Measurements from ENCODE around the gene CISH.

The CISH gene

GRCh38 chr3:50610992-50611463 lies 546 bp downstream of the CISH start:
- Histone ChIP-seq H3K27me3 (ENCODE audit: control insufficient read depth in 1 of 2, insufficient read depth in 2 of 2, low read length in 2 of 2) (no peaks in the 10 kb centered on the region), H3K4me1 (ENCODE audit: insufficient read depth, low read length) (peaks cover 44% of the 10 kb centered on the region), H3K4me3 (ENCODE audit: low read depth in 1 of 2, low read length in 2 of 2) (peak overlapping the region; percentile 76 to 77), H3K9me3 (ENCODE audit: low read length) (no peaks in the 10 kb centered on the region), H3K36me3 (ENCODE audit: insufficient read depth, low read length) (peaks cover 15% of the 10 kb centered on the region), H3K27ac (ENCODE audit: low read depth, low read length) (peak overlapping the region; percentile 73), H3K9ac (ENCODE audit: low read length) (peak overlapping the region; percentile 69)

- no peaks in the 10 kb centered on the region for H3K27me3 ChIP-seq (ENCODE audit: control insufficient read depth in 1 of 2, insufficient read depth in 2 of 2, low read length in 2 of 2)
- peak overlapping the region; percentile 69 for H3K9ac ChIP-seq (ENCODE audit: low read length)
- peak overlapping the region; percentile 73 for H3K27ac ChIP-seq (ENCODE audit: low read depth, low read length)
- peak overlapping the region; percentile 76 to 77 for H3K4me3 ChIP-seq (ENCODE audit: low read depth in 1 of 2, low read length in 2 of 2)
- no peaks in the 10 kb centered on the region for H3K9me3 ChIP-seq (ENCODE audit: low read length)
- H3K36me3 ChIP-seq (ENCODE audit: insufficient read depth, low read length): peaks cover 15% of the 10 kb centered on the region
- peaks cover 49% of the 10 kb centered on the region for H3K4me1 ChIP-seq (ENCODE audit: insufficient read depth, low read length)
These were observed 1.2 kb downstream of the CISH start for GRCh38 chr3:50610181-50610971.

DNA sequence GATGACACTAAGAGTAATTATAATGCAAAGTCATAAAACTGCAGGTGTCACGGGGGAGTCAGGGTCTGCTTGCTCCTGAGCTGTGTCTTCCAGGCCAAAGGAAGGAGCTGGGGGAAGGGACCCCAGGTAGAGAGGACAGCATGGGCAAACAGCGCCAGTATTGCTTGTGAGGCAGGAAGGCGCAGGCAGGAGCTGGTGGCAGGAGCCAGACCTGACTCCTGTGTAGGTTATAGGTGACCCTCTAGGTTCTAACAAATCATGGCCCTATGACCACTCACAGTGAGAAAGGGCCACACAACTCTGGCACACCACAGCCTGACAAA lies 1.9 kb downstream of the CISH start:
- Histone ChIP-seq H3K4me1 (ENCODE audit: insufficient read depth, low read length) (peaks cover 50% of the 10 kb centered on the region), H3K9ac (ENCODE audit: low read length) (no peak overlapping the region), H3K27me3 (ENCODE audit: control insufficient read depth in 1 of 2, insufficient read depth in 2 of 2, low read length in 2 of 2) (no peaks in the 10 kb centered on the region), H3K9me3 (ENCODE audit: low read length) (no peaks in the 10 kb centered on the region), H3K36me3 (ENCODE audit: insufficient read depth, low read length) (peaks cover 15% of the 10 kb centered on the region), H3K4me3 (ENCODE audit: low read depth in 1 of 2, low read length in 2 of 2) (peak overlapping the region in 1 of 2 donors; percentile 77), H3K27ac (ENCODE audit: low read depth, low read length) (no peak overlapping the region)

GRCh38 chr3:50609071-50609762 lies 2.4 kb downstream of the CISH start:
- Histone ChIP-seq H3K9ac (ENCODE audit: low read length) (no peak overlapping the region), H3K27me3 (ENCODE audit: control insufficient read depth in 1 of 2, insufficient read depth in 2 of 2, low read length in 2 of 2) (no peaks in the 10 kb centered on the region), H3K36me3 (ENCODE audit: insufficient read depth, low read length) (peaks cover 15% of the 10 kb centered on the region), H3K9me3 (ENCODE audit: low read length) (no peaks in the 10 kb centered on the region), H3K4me3 (ENCODE audit: low read depth in 1 of 2, low read length in 2 of 2) (peak overlapping the region in 1 of 2 donors; percentile 77), H3K27ac (ENCODE audit: low read depth, low read length) (no peak overlapping the region), H3K4me1 (ENCODE audit: insufficient read depth, low read length) (peaks cover 50% of the 10 kb centered on the region)

- no peak overlapping the region for H3K27ac ChIP-seq (ENCODE audit: low read depth, low read length)
- no peaks in the 10 kb centered on the region for H3K27me3 ChIP-seq (ENCODE audit: control insufficient read depth in 1 of 2, insufficient read depth in 2 of 2, low read length in 2 of 2)
- H3K9ac ChIP-seq (ENCODE audit: low read length): no peak overlapping the region
- H3K36me3 ChIP-seq (ENCODE audit: insufficient read depth, low read length): peaks cover 15% of the 10 kb centered on the region
- H3K9me3 ChIP-seq (ENCODE audit: low read length): no peaks in the 10 kb centered on the region
- H3K4me3 ChIP-seq (ENCODE audit: low read depth in 1 of 2, low read length in 2 of 2): no peak overlapping the region
- peaks cover 42% of the 10 kb centered on the region for H3K4me1 ChIP-seq (ENCODE audit: insufficient read depth, low read length)
These were observed 3.3 kb downstream of the CISH start for GRCh38 chr3:50608278-50608677.

DNA sequence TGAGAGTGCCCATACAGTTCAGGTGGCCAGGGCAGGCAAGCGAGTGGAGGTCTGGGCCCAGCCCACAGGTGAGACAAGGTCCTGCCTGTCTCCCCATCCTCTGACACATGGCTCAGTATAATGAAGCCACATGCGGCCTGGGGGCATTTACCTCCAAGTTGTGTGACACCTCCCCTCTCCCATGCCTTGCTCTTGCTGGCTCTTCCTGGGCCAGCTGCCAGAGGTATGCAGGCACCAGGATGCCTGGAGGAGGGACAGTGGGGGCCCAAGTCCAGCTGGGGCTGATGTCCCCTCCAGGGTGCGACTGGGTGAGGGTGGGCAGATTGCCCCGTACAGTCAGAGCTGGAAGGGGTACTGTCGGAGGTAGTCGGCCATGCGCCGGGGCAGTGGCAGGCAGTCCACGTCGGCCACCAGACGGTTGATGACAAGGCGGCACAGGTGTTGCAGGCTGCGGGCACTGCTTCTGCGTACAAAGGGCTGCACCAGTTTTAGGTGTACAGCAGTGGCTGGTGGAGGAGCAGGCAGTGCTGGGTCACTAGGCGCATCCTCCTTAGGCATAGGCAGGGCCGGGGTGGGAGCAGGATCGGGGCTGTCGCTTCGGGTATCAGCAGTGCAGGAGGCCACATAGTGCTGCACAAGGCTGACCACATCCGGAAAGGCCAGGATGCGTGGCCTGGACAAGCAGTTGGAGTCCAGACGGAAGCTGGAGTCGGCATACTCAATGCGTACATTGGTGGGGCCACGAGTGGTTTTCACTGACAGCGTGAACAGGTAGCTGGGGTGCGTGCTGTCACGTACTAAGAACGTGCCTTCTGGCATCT lies 4.1 kb downstream of the CISH start:
- H3K4me3 ChIP-seq (ENCODE audit: low read depth in 1 of 2, low read length in 2 of 2): no peak overlapping the region
- H3K9me3 ChIP-seq (ENCODE audit: low read length): no peaks in the 10 kb centered on the region
- no peaks in the 10 kb centered on the region for H3K27me3 ChIP-seq (ENCODE audit: control insufficient read depth in 1 of 2, insufficient read depth in 2 of 2, low read length in 2 of 2)
- H3K9ac ChIP-seq (ENCODE audit: low read length): no peak overlapping the region
- no peak overlapping the region for H3K27ac ChIP-seq (ENCODE audit: low read depth, low read length)
- peaks cover 40% of the 10 kb centered on the region for H3K4me1 ChIP-seq (ENCODE audit: insufficient read depth, low read length)
- peaks cover 15% of the 10 kb centered on the region for H3K36me3 ChIP-seq (ENCODE audit: insufficient read depth, low read length)

GRCh38 chr3:50606596-50606995 lies 5.0 kb downstream of the CISH start:
- H3K27ac ChIP-seq (ENCODE audit: low read depth, low read length): no peak overlapping the region
- H3K4me1 ChIP-seq (ENCODE audit: insufficient read depth, low read length): peaks cover 46% of the 10 kb centered on the region
- no peak overlapping the region for H3K4me3 ChIP-seq (ENCODE audit: low read depth in 1 of 2, low read length in 2 of 2)
- H3K36me3 ChIP-seq (ENCODE audit: insufficient read depth, low read length): peaks cover 15% of the 10 kb centered on the region
- no peak overlapping the region for H3K9ac ChIP-seq (ENCODE audit: low read length)
- no peaks in the 10 kb centered on the region for H3K9me3 ChIP-seq (ENCODE audit: low read length)
- no peaks in the 10 kb centered on the region for H3K27me3 ChIP-seq (ENCODE audit: control insufficient read depth in 1 of 2, insufficient read depth in 2 of 2, low read length in 2 of 2)

GRCh38 chr3:50605901-50606326 lies 5.7 kb downstream of the CISH start:
- H3K27ac ChIP-seq (ENCODE audit: low read depth, low read length): no peak overlapping the region
- no peak overlapping the region for H3K9ac ChIP-seq (ENCODE audit: low read length)
- H3K4me1 ChIP-seq (ENCODE audit: insufficient read depth, low read length): peaks cover 48% of the 10 kb centered on the region

GRCh38 chr3:50604628-50605588 lies 6.7 kb downstream of the CISH start:
- peaks cover 48% of the 10 kb centered on the region for H3K4me1 ChIP-seq (ENCODE audit: insufficient read depth, low read length)
- peaks cover 15% of the 10 kb centered on the region for H3K36me3 ChIP-seq (ENCODE audit: insufficient read depth, low read length)
- H3K9ac ChIP-seq (ENCODE audit: low read length): peak overlapping the region; percentile 11
- no peaks in the 10 kb centered on the region for H3K9me3 ChIP-seq (ENCODE audit: low read length)
- H3K27me3 ChIP-seq (ENCODE audit: control insufficient read depth in 1 of 2, insufficient read depth in 2 of 2, low read length in 2 of 2): no peaks in the 10 kb centered on the region
- no peak overlapping the region for H3K27ac ChIP-seq (ENCODE audit: low read depth, low read length)
- no peak overlapping the region for H3K4me3 ChIP-seq (ENCODE audit: low read depth in 1 of 2, low read length in 2 of 2)

More at GRCh38 chr3:50605901-50606326, 5.7 kb downstream of the CISH start:
- Histone ChIP-seq H3K36me3 (ENCODE audit: insufficient read depth, low read length) (peaks cover 15% of the 10 kb centered on the region), H3K27me3 (ENCODE audit: control insufficient read depth in 1 of 2, insufficient read depth in 2 of 2, low read length in 2 of 2) (no peaks in the 10 kb centered on the region), H3K9me3 (ENCODE audit: low read length) (no peaks in the 10 kb centered on the region), H3K4me3 (ENCODE audit: low read depth in 1 of 2, low read length in 2 of 2) (no peak overlapping the region)

DNA sequence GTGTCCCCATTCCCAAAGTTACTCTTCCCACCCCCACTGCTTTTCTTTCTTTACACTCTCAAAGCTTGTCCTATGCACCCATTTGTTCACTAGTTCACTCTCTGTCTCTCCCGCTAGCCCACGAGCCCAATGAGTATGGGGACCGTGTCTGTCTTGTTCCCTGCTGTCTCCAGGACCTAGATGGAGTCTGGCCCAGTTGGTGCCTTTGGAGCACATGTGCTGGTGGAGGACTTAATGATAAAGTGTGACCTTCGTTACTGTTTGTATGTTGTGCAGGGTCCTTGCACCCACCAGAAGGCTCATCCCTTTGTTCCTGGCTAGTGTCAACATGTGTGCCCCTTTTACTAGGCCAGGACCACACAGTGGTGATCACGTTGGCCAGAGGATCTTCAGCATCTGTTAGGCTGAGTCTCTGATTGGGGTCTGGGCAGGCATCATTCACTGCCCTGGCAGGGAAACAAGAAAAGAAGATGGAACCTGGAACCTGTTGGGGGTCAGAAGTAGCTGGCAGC lies 7.4 kb downstream of the CISH start:
- Histone ChIP-seq H3K4me1 (ENCODE audit: insufficient read depth, low read length) (peaks cover 48% of the 10 kb centered on the region), H3K9ac (ENCODE audit: low read length) (no peak overlapping the region)

More for the DNA sequence above, 7.4 kb downstream of the CISH start:
- H3K9me3 ChIP-seq (ENCODE audit: low read length): no peaks in the 10 kb centered on the region
- no peaks in the 10 kb centered on the region for H3K27me3 ChIP-seq (ENCODE audit: control insufficient read depth in 1 of 2, insufficient read depth in 2 of 2, low read length in 2 of 2)
- peaks cover 15% of the 10 kb centered on the region for H3K36me3 ChIP-seq (ENCODE audit: insufficient read depth, low read length)
- no peak overlapping the region for H3K4me3 ChIP-seq (ENCODE audit: low read depth in 1 of 2, low read length in 2 of 2)
- H3K27ac ChIP-seq (ENCODE audit: low read depth, low read length): no peak overlapping the region

Data from muscle layer of colon (tissue), 2 donors.